GM18870 (cell line): Measurements from ENCODE around the gene CHCHD3.
A peak's percentile ranks its signal among the peaks of the same experiment; 100 is the strongest.
"Not testable (repeated sequence)": the region's sequence is repeated elsewhere in the genome, so short reads cannot be mapped to it uniquely, and the experiment has no call there.

ENCODE experiments used
- ATAC-seq: cut with Tn5 transposase; IDR thresholded peaks from one replicate; pipeline ENCODE4 v1.9.1; 2021; ENCODE audit warnings: moderate library complexity; ENCODE audit not compliant: unreplicated experiment

The CHCHD3 gene

GRCh38 chr7:132907380-132907940 lies 174.4 kb downstream of the CHCHD3 start:
- no peak for ATAC-seq

GRCh38 chr7:132906193-132906835 lies 175.6 kb downstream of the CHCHD3 start:
- ATAC-seq: no peak

GRCh38 chr7:132905136-132905535 lies 176.8 kb downstream of the CHCHD3 start:
- ATAC-seq: not testable (repeated sequence)

- ATAC-seq: no peak
Measured at GRCh38 chr7:132904209-132904608, 177.7 kb downstream of the CHCHD3 start.

GRCh38 chr7:132902294-132902693 lies 179.6 kb downstream of the CHCHD3 start:
- not testable (repeated sequence) for ATAC-seq

- ATAC-seq: no peak
Measured at GRCh38 chr7:132901241-132901640, 180.6 kb downstream of the CHCHD3 start.

- no peak for ATAC-seq
Measured at GRCh38 chr7:132899833-132900232, 182.1 kb downstream of the CHCHD3 start.

- not testable (repeated sequence) for ATAC-seq
Measured at GRCh38 chr7:132898641-132899175, 183.2 kb downstream of the CHCHD3 start.

GRCh38 chr7:132897093-132897687 lies 184.7 kb downstream of the CHCHD3 start:
- ATAC-seq: no peak

- ATAC-seq: no peak
Measured at GRCh38 chr7:132895231-132895630, 186.7 kb downstream of the CHCHD3 start.

GRCh38 chr7:132893560-132893959 lies 188.3 kb downstream of the CHCHD3 start:
- no peak for ATAC-seq

GRCh38 chr7:132892744-132893143 lies 189.1 kb downstream of the CHCHD3 start:
- ATAC-seq: not testable (repeated sequence)

GRCh38 chr7:132891554-132891953 lies 190.3 kb downstream of the CHCHD3 start:
- no peak for ATAC-seq

- ATAC-seq: peak; percentile 64
Measured at GRCh38 chr7:132882714-132883428, 199.0 kb downstream of the CHCHD3 start.

GRCh38 chr7:132881317-132881716 lies 200.6 kb downstream of the CHCHD3 start:
- ATAC-seq: no peak

GRCh38 chr7:132879579-132879978 lies 202.3 kb downstream of the CHCHD3 start:
- ATAC-seq: no peak

- ATAC-seq: no peak
Measured at GRCh38 chr7:132878204-132878919, 203.5 kb downstream of the CHCHD3 start.

GRCh38 chr7:132877573-132877972 lies 204.3 kb downstream of the CHCHD3 start:
- no peak for ATAC-seq

GRCh38 chr7:132876576-132876975 lies 205.3 kb downstream of the CHCHD3 start:
- no peak for ATAC-seq

- peak; percentile 53 for ATAC-seq
Measured at GRCh38 chr7:132872034-132872433, 209.9 kb downstream of the CHCHD3 start.

- ATAC-seq: no peak
Measured at GRCh38 chr7:132871419-132871818, 210.5 kb downstream of the CHCHD3 start.
